ENCODE results near the gene SLC34A3. TPM values are rescaled to one million over a fixed set of nuclear protein-coding genes. Genes with fewer than 3 reads are reported as not detected.

The SLC34A3 gene
- total RNA-seq, 1 donor from 2014 or later, result 0.09 TPM

GRCh38 chr9:137253717-137254623 lies 23.3 kb downstream of the SLC34A3 start:
- DNase-seq (ENCODE audit: low read depth) (no peak), FAIRE-seq (no peak)
- Histone ChIP-seq H3K4me2 (ENCODE audit: low read length) (peak overlapping the region; percentile 99), H3K27me3 (ENCODE audit: insufficient read depth, low read length) (no peaks in the 10 kb centered on the region), H3K79me2 (ENCODE audit: insufficient read depth, low read length) (peaks cover 33% of the 10 kb centered on the region), H3K27ac (ENCODE audit: low read depth, low read length) (no peak overlapping the region), H4K20me1 (ENCODE audit: insufficient read depth, low read length) (peaks cover 18% of the 10 kb centered on the region), H2AFZ (ENCODE audit: low read depth, low read length) (peak overlapping the region; percentile 90), H3K9me3 (ENCODE audit: insufficient read depth, low read depth, low read length) (no peaks in the 10 kb centered on the region), H3K4me3 (ENCODE audit: insufficient read depth, low read depth, low read length) (peak overlapping the region; percentile 97), H3K36me3 (ENCODE audit: insufficient read depth, low read length) (peaks cover 1% of the 10 kb centered on the region), H3K4me1 (ENCODE audit: insufficient read depth, low read length) (peaks cover 22% of the 10 kb centered on the region), H3K9ac (ENCODE audit: low read length) (peak overlapping the region; percentile 88)
- peak overlapping the region; percentile 67 for H3K27ac Mint-ChIP-seq (ENCODE audit: unreplicated experiment)
- H3K4me3 Mint-ChIP-seq (ENCODE audit: unreplicated experiment), result peak overlapping the region; percentile 90
- no peaks in the 10 kb centered on the region for H3K9me3 Mint-ChIP-seq (ENCODE audit: unreplicated experiment)
- peaks cover 4% of the 10 kb centered on the region for H3K4me1 Mint-ChIP-seq (ENCODE audit: low read depth, unreplicated experiment)
- no peak for TF ChIP-seq CTCF (IDR thresholded peaks at IDR 0.05; ENCODE audit: insufficient read depth, low read depth, low read length)
- TF ChIP-seq EZH2 (IDR thresholded peaks at IDR 0.05; ENCODE audit: insufficient read depth, low read length), result no peak
- H3K36me3 Mint-ChIP-seq (ENCODE audit: low read depth, unreplicated experiment), result no peaks in the 10 kb centered on the region
- H3K27me3 Mint-ChIP-seq (ENCODE audit: low read depth, unreplicated experiment), result peaks cover 6% of the 10 kb centered on the region

- peak within 1 kb of the TSS; percentile 97 for H3K4me3 ChIP-seq (ENCODE audit: insufficient read depth, low read depth, low read length)
- H3K36me3 ChIP-seq (ENCODE audit: insufficient read depth, low read length), result peaks cover 4% of the 10 kb centered on the region
- H3K79me2 ChIP-seq (ENCODE audit: insufficient read depth, low read length), result peaks cover 37% of the 10 kb centered on the region
- H3K4me1 Mint-ChIP-seq (ENCODE audit: low read depth, unreplicated experiment), result peaks cover 4% of the 10 kb centered on the region
- H2AFZ ChIP-seq (ENCODE audit: low read depth, low read length), result peak within 1 kb of the TSS; percentile 90
- H3K9me3 ChIP-seq (ENCODE audit: insufficient read depth, low read depth, low read length), result no peaks in the 10 kb centered on the region
- peak within 1 kb of the TSS; percentile 90 for H3K4me3 Mint-ChIP-seq (ENCODE audit: unreplicated experiment)
- FAIRE-seq, result no peak
- H3K9ac ChIP-seq (ENCODE audit: low read length), result peak within 1 kb of the TSS; percentile 88
- H3K27ac Mint-ChIP-seq (ENCODE audit: unreplicated experiment), result peak within 1 kb of the TSS; percentile 67
- peaks cover 22% of the 10 kb centered on the region for H3K4me1 ChIP-seq (ENCODE audit: insufficient read depth, low read length)
- peaks cover 23% of the 10 kb centered on the region for H4K20me1 ChIP-seq (ENCODE audit: insufficient read depth, low read length)
- H3K27ac ChIP-seq (ENCODE audit: low read depth, low read length), result peak within 1 kb of the TSS; percentile 50
- peaks cover 2% of the 10 kb centered on the region for H3K27me3 Mint-ChIP-seq (ENCODE audit: low read depth, unreplicated experiment)
- no peaks in the 10 kb centered on the region for H3K27me3 ChIP-seq (ENCODE audit: insufficient read depth, low read length)
- peak; percentile 48 for DNase-seq (ENCODE audit: low read depth)
- no peaks in the 10 kb centered on the region for H3K36me3 Mint-ChIP-seq (ENCODE audit: low read depth, unreplicated experiment)
- H3K4me2 ChIP-seq (ENCODE audit: low read length), result peak within 1 kb of the TSS; percentile 99
- no peaks in the 10 kb centered on the region for H3K9me3 Mint-ChIP-seq (ENCODE audit: unreplicated experiment)
- TF ChIP-seq CTCF (IDR thresholded peaks at IDR 0.05; ENCODE audit: insufficient read depth, low read depth, low read length), result no peak
- TF ChIP-seq EZH2 (IDR thresholded peaks at IDR 0.05; ENCODE audit: insufficient read depth, low read length), result no peak
Observed at GRCh38 chr9:137254624-137255447, 24.1 kb downstream of the SLC34A3 start, which contains the start of gene NELFB. Gene NELFB, plus strand, starts transcription at chr9:137255327.
